ENCODE data around the gene PTPRG.
A peak's percentile ranks its signal among the peaks of the same experiment; 100 is the strongest.

PTPRG gene

DNA sequence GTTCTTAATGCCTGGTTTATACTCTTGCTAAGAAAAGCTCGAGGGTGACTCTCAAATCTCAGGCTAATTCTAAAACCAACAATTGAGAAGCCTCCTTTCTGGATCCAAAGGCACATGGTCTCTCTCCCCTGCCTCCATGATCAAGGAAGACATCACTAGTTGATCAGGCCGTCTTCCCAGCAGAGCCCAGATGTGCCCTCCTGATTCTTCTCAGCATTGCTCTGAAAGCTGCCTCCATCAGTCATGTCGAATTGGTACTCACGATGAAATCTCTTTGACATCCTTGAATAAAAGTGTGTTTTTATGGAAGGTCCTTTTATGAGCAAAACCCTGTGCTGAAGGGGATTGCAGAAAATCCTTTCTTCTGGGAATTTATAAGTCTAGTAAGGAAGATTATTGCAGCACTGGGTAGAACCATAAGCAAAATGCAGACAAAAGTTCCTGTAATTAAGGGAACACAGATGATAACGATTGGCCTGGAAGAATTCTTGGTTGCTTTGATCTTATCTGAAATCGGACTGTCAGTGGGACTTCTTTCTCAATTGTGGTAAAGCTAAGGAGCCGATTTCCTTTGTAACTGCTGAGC is 345.9 kb downstream of the PTPRG start:
- no peak for DNase-seq

DNA sequence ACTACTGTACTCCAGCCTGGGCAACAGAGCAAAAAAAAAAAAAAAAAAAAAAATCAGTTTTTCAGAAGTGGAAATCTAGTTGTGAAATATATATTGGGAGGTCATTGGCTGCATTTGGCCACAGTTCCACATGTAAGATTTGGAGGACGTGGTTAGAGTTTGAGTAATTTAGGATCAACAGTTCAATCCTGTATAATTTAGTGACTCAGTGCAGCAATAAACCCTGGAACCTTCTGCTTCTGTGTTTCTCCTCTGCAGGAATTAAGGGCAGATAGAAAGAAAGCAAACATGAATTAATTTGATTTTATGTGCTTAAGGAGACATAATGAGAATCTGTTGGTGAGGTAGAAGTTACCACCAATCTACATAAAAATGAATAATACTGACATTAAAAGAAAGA is 347.0 kb downstream of the PTPRG start:
- DNase-seq = no peak

DNA sequence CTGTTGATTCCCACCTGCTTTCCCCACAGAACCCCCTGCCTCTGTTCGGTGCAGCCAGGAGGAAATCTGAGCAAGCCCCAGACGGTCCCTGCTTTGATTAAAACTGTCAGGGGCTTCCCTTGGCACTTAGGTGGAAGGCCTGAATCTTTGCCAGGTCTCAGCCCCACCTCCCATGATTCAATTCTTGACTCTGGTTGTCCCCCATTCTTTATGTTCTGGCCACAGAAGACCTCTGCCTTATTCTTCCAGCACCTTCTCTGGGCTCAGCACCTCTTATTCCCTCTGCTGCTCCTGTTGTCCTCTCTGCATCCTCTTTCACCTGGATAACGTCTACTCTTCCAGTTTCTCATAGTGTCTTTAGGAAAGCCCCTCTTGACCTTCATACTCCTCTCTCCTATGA is 349.4 kb downstream of the PTPRG start:
- no peak for DNase-seq

DNA sequence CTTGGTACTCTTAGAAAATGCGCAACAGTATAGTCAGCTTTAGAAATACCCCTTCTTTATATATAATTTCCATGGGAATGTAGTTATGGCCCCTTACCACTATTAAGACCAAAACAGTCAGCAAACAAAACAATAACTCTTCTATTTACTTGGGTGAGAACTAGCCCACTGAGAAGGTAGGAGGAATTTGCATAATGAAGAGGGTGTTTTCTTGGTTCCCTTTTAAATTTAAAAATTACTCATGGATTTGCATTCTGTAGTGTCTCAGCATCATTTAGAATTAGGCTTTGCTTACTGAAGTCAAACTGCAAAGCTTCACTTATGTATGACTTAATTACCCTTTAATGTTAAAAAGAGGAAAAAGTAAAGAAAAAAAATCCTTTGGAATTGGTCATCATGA is 350.8 kb downstream of the PTPRG start:
- no peak for DNase-seq

DNA sequence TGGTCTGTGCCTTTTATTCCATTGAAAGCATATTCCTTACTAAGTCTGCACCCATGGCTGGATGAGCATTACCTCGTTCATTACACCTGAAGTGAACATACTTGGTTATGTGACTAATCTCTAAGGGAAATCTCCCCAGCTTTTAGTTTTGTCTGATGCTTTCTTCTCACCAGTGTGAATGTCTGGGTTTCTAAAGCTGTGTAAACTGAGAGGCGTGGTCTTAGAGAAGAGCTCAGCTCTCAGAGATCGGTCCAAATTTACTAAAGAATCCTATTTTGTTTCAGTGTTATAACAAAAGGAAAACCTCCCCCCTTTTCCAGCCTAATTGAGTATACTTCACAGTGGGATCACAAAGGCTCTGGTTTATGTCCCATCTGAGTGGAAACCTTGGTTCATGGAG is 352.3 kb downstream of the PTPRG start:
- DNase-seq = no peak

DNA sequence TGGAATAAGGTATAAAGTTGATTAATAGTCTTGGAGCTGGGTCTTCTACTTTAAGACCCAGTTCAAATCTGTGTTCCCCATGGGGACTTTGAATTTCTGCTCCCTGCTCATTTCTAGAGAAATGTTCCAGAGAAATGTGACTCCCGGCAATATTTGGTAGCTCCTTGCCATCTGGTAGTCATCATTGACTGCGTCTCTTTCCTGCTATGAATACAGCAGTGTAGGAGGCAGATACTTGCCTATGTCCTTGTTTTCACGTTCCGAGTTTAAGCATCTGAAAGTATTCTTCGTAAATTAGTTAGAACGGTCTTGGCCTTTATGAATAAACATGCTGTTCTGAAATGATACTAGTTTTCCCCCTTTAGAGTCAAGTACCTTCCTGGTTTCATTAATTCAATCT is 352.9 kb downstream of the PTPRG start:
- DNase-seq = no peak

DNA sequence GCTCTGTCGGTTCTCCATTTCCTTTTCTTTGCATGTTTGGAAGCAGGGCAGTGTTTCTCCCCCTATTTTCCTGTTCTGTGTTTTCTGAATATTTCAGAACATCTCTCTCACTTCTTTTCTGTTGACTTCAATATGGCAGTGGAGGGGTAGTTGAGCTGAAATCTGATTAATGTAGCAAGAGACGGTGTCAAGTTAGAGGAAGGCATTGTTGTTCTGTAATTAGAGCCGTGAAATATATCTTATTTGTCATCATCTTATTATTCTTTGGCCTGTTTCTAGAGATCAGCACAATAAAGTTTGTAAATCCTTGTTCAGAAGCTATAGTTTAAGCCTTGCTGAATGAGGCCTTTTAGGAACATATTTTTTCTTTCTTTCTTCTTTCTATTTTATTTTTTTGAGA is 353.9 kb downstream of the PTPRG start:
- DNase-seq = no peak

DNA sequence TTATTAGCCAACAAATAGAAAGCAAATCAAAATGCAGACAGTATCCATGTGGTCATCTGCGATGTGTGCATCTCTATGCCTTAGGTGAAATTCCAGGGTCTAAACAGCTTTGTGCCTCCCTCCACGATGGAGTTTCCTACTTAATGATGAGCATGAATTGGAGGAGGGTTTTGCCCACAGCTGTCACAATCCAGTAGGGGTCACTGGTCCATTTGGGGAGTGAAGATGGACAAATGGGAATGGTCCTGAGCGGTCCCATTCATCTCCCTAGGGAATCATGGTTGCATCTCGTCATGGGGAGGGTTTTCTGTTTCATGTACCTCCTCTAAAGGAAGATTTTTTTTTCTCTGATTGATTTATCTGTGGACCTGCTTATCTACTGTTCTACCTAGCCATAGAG is 358.0 kb downstream of the PTPRG start:
- no peak for DNase-seq

DNA sequence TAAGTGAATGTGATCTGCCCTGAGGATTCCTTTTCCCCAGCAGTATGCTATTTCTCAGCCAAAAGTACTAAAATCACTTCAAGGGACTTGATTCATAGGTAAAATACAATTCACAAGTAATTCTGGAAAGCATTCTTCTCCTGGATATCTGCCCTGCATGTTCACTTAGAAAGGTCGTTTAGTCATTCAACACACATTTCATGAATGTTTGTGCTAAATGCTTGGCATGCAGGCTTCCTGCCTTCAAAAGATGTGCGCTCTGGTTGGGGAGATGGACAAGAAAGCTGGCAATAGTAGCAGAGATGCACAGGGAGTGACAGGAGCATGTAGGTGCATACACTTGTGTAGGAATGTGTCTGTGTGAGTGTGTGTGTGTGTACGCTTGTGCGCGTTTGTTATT is 360.7 kb downstream of the PTPRG start:
- DNase-seq = no peak

DNA sequence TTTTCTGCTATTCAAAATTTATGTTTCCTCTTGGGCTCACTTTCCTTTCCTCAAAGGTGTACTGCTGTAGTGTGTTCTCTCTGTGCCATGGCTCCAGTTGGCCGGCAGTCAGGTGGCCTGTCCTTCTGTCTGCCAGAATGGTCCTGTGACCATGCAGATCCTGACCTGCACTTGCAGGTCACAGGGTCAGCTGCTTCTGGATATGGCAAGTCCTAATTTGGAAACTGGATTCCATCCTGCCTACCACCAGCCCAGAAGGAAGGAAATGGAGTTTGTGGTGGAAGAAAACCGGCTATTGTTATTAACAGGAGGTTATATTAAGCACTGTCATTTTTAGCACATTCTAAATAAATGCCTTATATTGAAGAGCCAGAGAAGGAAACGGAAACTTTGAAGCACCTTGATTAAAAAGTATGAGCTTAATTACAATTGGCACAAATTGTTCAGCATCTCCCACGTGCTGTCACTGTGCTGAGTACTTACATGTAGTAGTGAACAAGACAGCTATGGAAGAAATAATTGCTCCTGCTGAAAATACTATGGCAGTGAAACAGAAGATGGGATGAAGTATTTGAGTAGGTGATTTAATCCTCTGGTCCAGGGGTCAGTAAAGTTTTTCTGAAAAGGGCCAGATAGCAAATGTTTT is 362.8 kb downstream of the PTPRG start:
- DNase-seq = no peak

DNA sequence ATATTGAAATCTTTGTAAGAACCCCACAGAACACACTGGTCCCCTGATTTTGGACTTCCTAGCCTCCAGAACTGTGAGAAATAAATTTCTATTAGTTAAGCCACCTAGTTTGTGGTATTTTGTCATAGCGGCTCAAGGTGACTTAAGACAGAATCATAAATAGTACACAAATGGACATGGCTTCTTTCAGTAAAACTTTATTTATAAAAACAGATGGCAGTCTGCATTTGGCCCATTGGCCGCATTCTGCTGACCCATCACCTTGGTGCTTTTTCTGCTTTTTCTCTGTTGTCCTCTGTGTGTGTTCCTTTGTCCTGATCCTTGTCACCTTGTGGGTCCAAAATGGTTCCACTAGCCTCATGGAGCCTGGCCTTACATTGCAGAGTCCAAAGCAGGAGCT is 363.6 kb downstream of the PTPRG start:
- DNase-seq = no peak

DNA sequence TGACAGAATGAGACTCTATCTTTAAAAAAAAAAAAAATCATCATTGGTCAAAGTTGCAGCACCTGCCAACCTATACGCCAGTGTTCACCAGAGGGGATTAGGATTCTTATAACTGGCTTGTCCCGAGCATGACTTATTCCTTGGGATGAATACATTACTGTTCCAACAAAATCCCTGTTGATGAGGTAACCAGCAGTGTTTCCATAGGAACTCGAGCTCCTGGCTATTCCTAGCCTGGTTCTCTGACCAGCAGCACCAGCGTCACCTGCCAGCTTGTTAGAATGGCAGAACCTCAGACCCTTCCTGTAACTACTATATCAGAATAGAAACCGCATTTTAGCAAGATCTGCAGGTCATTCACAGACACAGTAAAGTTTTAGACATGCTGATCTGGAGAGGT is 364.4 kb downstream of the PTPRG start:
- no peak for DNase-seq

DNA sequence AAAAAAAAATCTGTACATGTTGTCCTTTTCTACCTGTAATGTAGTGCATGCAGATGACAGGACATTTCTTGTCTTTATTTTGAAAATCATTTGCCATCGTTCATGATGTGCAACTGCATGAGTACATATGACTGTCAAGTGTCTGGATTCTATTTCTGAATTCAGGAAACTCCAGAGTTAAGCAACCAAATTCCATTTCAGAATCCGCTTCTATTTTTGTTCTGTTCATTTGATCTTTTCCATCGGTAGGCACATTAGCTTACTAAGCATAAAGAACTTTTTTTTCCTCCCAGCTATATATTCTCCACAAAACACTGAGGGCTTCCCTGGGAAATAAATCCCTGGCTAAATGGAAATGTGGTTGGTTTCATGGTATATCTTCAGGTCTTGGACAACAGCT is 365.6 kb downstream of the PTPRG start:
- DNase-seq = no peak

DNA sequence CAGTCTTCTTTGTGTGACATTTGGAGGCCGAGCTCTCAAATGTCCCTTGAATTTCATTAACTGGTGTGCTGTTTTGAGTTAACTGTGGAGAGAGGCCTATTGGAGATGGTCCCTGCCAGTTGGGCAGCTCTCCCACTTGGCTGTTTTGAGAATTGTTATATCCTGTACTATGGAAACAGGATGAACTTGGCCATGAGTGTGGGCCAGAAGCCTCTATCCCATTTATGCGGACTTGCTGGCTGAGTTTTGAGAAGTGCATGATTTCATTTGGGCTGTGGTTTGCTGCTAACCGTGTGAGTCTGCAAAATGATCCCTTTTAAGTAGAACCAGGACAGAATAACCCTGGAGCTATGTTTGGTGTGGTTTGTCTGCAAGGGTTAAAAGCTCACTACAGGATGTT is 366.0 kb downstream of the PTPRG start:
- no peak for DNase-seq

DNA sequence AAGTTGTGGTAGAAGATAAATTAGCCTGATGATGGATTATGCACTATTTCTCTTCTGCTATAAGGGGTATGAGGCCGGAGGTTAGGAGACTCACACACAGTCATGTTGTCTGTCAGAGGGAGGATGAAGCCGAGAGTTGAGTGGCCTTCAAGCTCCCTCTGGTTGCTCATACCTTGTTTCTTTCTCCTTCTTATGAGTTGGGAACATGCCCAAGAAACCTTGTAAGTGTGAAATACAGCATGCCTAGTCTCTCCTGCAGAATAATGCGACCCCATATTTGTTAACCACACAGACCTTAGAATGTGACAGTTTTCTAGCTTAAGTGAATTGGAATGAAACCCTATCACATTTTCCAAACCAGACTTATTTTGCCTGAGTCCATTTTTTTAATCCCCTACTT is 366.7 kb downstream of the PTPRG start:
- peak; percentile 8 for DNase-seq

DNA sequence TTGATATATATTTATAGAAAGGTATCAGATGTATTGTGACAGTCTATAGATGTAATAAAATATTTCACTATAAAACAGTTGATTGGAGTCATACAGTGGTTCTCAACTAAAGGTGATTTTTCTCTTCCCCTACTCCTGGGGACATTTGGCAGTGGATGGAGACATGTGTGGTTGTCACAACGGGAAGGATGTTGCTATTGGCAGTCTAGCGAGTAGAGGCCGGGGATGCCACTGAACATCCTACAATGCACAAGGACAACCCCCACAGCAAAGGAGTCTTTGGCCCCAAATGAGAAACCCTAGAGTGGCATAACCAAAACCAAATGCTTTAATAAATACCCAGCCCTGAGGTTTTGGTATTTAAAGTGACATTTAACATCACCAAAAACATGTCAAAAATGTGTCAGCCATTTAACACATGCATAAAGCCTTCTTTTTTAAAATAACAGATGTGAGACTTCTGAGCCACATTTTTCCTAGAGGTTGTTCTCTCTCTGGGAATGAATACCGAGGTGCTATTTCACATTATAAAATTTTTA is 367.5 kb downstream of the PTPRG start:
- no peak for DNase-seq

DNA sequence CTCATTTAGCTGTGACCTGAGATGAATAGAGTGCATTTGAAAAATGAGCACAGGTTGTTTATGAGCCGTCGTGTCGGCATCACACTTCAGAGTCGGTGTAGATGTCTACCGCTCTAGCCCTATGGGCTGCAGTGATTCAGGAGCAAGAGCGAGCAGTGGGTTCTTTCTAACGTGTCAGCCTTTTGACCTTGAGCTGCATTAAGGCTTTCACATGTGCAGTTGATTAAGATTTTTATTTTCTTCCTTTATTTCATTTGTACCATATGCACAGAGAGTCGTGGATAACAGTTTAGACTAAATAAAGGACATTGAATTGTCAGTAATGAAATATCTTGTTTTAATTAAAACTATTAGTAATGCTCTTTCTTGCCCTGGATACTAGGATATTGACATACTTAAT is 368.2 kb downstream of the PTPRG start:
- no peak for DNase-seq

DNA sequence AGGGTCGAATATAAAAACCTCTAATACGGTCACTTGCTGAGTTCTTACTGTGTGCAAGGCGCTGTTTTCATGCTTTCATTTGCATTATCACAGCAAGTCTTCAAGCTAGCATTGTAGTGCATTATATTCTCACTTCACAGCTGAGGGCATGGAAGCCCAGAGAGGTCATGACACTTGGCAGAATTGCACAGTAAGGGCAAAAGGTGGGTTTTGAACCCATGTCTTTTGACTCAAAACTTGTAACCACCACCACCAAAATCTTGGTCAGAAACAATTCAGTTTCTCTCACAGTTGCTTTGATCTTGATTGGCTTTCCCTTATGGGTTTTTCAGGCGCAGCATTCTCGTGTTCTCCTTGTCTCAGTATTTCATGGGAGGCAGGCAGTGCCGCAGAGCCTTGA is 371.1 kb downstream of the PTPRG start:
- DNase-seq = no peak

DNA sequence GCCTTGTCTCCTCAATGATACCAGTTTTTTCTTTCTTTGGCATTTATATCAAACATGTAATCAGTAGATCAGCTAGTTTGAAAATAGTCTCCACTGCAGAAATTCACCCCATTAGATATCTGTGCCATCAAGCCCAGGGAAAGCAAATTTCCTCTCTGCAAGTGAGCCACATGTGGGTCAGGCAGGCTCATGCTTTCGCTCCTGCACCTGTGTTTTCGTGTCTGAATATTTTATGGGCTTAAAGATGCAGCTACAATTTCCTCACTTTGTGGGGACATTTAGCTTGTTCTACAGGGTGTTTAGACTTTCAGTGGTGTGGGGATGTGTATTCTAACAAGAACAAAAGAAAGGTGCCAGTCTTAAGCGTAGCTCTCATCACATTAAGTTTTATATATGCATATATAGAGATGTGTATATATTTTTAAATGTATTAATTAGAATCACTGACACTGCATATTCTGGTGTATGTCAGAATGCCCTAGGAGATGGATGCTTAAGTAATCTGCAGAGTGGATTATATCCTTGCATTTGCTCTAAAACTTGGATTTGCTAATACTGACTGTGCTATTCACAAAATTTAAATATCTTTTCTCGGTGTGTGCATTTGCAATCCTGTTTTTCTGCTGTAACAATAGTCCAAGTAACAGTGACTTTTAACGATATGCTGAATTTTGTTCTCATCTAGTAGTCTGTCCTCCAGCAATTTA is 372.6 kb downstream of the PTPRG start:
- DNase-seq = no peak

DNA sequence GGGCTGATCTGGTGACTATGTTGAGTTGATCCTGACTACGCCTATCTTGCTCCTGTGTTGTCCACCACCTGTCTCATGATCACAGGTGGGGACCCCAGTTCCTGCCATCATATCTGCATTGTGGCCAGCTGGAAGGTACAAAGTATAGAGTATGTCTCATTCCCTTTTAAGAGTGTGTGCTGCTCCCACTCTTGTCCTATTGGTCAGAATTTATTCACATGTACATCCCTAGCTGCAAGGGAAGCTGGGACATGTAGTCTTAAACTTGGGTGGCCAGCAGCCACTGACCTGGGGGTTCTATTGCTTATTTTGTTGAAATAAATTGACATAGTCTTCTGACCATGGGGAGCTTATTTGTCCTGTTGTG is 373.1 kb downstream of the PTPRG start:
- DNase-seq = no peak

DNA sequence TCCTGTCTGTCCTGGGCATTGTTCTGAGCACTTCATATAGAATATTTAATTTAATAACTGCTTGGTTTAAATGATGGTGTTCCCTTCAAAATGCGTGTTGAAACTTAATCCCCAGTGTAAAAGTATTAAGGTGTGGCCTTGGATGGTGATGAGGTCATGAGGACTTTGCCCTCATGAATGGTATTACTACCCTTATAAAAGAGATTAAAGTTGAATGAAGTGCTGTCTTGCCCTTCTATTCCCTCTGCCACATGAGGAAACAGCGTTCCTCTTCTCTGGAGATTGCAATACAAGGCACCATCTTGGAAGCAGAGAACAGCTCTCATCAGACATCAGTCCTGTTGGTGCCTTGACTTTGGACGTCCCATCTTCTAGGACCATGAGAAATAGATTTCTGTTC is 374.4 kb downstream of the PTPRG start:
- DNase-seq = no peak

DNA sequence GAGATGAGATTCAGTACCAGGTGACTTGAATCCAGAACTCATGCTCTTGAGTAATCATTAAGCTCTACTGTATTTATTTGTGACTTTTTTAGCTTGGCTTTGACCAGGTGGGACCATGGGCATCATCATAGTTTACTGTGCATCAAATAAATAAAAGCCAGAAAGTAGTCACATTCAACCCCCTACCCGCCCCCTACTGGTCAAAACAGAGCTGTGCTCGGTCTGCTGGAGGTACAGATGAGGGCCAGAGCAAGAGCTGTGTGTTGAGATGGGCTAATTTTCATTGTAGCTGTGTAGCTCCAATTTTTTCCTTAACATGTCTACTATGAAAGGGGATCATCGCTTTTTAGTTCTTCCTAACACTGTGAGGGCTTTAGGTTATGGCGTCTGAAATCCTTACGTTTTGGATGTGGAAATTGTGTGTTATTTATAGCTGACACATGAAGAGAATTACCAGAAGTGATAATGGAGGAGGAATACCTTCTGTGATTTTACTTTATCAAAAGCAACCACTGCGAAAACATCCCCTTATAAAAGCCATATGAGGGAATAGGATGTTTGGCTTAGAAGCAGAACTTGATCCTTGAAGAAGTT is 375.1 kb downstream of the PTPRG start:
- DNase-seq = peak; percentile 40

DNA sequence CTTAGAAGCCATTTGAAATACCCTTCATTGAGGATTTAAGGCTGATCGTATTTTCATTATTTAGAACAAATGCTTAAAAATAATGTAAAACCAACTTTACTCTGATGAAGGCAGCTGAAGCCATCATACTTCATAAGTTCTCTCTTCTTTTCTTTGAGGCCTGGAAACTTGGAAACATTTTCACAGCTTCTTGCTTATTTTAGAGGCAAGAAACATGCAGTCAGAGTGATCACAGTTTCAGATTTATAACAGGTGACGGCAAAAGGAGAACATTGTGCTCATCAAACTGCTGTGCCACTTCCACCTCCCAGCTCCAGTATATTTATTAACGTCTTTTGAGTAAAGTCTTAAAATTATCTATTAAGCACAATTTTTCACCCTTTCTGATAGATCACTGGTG is 376.1 kb downstream of the PTPRG start:
- DNase-seq = no peak

DNA sequence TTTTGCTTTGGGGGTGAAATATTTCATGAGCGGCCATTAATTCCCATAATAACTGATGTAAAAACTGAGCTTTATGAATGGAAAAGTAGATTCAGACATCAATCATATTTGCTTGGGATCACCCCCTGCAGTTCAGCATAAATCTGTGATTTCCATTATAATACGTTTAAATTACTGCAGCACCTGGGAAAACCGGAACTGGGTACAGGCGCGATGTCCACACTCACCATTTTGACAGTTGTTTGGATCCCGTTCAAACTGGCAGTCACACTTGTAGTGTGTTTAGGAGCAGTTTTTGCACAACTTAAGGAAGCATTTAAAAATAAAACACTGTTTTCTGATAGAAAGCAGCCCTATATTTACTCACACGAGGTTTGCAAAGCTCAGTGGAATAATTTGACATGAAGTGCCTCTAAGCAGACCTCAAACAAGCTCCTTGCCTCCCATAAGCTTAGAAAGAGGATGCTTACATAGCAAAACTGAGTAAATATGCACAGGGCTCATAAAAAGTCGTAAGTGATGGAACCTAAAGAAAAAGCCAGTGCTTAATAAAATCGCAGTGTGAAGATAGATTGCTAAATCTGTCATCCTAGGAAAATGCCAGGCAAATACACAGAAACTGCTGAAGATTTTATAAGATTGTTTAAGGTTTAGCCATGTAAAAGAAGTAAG is 377.6 kb downstream of the PTPRG start:
- DNase-seq = no peak
